ENCODE data around the gene ATP2C2.

- TF ChIP-seq CTCF (IDR thresholded peaks at IDR 0.05) (no peak), POLR2AphosphoS5 (IDR thresholded peaks at IDR 0.05) (no peak), EP300 (IDR thresholded peaks at IDR 0.05) (no peak), POLR2A (IDR thresholded peaks at IDR 0.05) (no peak)
These were observed 141.0 kb downstream of the ATP2C2 start for GRCh38 chr16:84509032-84509950.
